ENCODE measurements around the gene OLFM1.

GRCh38 chr9:135093111-135093510 lies 5.6 kb downstream of the OLFM1 start:
- TF ChIP-seq, protein P1, sequence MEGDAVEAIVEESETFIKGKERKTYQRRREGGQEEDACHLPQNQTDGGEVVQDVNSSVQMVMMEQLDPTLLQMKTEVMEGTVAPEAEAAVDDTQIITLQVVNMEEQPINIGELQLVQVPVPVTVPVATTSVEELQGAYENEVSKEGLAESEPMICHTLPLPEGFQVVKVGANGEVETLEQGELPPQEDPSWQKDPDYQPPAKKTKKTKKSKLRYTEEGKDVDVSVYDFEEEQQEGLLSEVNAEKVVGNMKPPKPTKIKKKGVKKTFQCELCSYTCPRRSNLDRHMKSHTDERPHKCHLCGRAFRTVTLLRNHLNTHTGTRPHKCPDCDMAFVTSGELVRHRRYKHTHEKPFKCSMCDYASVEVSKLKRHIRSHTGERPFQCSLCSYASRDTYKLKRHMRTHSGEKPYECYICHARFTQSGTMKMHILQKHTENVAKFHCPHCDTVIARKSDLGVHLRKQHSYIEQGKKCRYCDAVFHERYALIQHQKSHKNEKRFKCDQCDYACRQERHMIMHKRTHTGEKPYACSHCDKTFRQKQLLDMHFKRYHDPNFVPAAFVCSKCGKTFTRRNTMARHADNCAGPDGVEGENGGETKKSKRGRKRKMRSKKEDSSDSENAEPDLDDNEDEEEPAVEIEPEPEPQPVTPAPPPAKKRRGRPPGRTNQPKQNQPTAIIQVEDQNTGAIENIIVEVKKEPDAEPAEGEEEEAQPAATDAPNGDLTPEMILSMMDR (IDR thresholded peaks at IDR 0.05), result no peak
- no peak for TF ChIP-seq POLR2A (IDR thresholded peaks at IDR 0.05)
- no peak for TF ChIP-seq POLR2AphosphoS5 (IDR thresholded peaks at IDR 0.05)

Measured in breast epithelium (tissue), 3 donors.